Forelimb muscle (tissue), 1 donor: ENCODE data around the gene SPRTN. TPM values are rescaled to one million over a fixed set of nuclear protein-coding genes. Genes with fewer than 3 reads are reported as not detected.

ENCODE experiments used
- DNase-seq: peaks from one replicate; pipeline ENCODE4 v3.0.0-alpha.2; 2013; ENCODE audit warnings: low read depth
- polyA plus RNA-seq: library from polyadenylated mRNA; unstranded; fragments of 120-200 nt; gene quantifications from one replicate; pipeline ENCODE4 v1.2.1, GENCODE V29; 2013; ENCODE audit not compliant: insufficient read length

Gene SPRTN
- polyA plus RNA-seq, 1 donor: 6.3 TPM

GRCh38 chr1:231376875-231377549 lies 38.9 kb downstream of the SPRTN start:
- DNase-seq: no peak

- no peak for DNase-seq
These were observed 43.6 kb downstream of the SPRTN start for GRCh38 chr1:231381729-231382128.

GRCh38 chr1:231382426-231382825 lies 44.3 kb downstream of the SPRTN start:
- no peak for DNase-seq

GRCh38 chr1:231383159-231383860 lies 45.2 kb downstream of the SPRTN start:
- DNase-seq: no peak

- no peak for DNase-seq
These were observed 46.8 kb downstream of the SPRTN start for GRCh38 chr1:231384696-231385415.

- DNase-seq: no peak
These were observed 47.3 kb downstream of the SPRTN start for GRCh38 chr1:231385416-231385748.

GRCh38 chr1:231386466-231386865 lies 48.4 kb downstream of the SPRTN start:
- DNase-seq: no peak

GRCh38 chr1:231387770-231388669 lies 49.9 kb downstream of the SPRTN start:
- no peak for DNase-seq

- DNase-seq: no peak
These were observed 52.0 kb downstream of the SPRTN start for GRCh38 chr1:231390071-231390470.

- no peak for DNase-seq
These were observed 54.5 kb downstream of the SPRTN start for GRCh38 chr1:231392389-231393131.

GRCh38 chr1:231393668-231394067 lies 55.6 kb downstream of the SPRTN start:
- no peak for DNase-seq

GRCh38 chr1:231395076-231395997 lies 57.2 kb downstream of the SPRTN start:
- DNase-seq: peak; percentile 65

GRCh38 chr1:231395998-231396390 lies 57.9 kb downstream of the SPRTN start:
- DNase-seq: no peak

- DNase-seq: no peak
These were observed 58.5 kb downstream of the SPRTN start for GRCh38 chr1:231396643-231397042.

GRCh38 chr1:231397886-231398671 lies 60.0 kb downstream of the SPRTN start:
- no peak for DNase-seq

GRCh38 chr1:231401478-231401877 lies 63.4 kb downstream of the SPRTN start:
- DNase-seq: no peak

- DNase-seq: no peak
These were observed 66.2 kb downstream of the SPRTN start for GRCh38 chr1:231404318-231404717.
